Astrocyte of the cerebellum (primary cell): ENCODE results near the gene RIF1.

Experiments
- DNase-seq: peaks from one replicate; pipeline ENCODE4 v3.0.0-alpha.2; 2011; ENCODE audit warnings: low read depth
- H3K4me3 ChIP-seq: 2 replicates; pipeline ENCODE4 v1.5.1; 2011; ENCODE audit warnings: mild to moderate bottlenecking, low read depth, low read length, moderate library complexity
- CTCF ChIP-seq: IDR thresholded peaks from 2 replicates; pipeline ENCODE4 v1.5.1; 2012; ENCODE audit warnings: low read length, low read depth, moderate library complexity, mild to moderate bottlenecking; ENCODE audit errors: missing control alignments
- in situ Hi-C: cut with HindIII; loops from 2 replicates; pipeline ENCODE4 v1.10.0; 2017; ENCODE audit warnings: low sequenced_read_pairs

Gene RIF1

GRCh38 chr2:151476287-151476686 lies 66.6 kb downstream of the RIF1 start:
- in situ Hi-C loops: no loop called here
- DNase-seq: no peak
- TF ChIP-seq CTCF: no peak
- no peak overlapping the region for H3K4me3 ChIP-seq

DNA sequence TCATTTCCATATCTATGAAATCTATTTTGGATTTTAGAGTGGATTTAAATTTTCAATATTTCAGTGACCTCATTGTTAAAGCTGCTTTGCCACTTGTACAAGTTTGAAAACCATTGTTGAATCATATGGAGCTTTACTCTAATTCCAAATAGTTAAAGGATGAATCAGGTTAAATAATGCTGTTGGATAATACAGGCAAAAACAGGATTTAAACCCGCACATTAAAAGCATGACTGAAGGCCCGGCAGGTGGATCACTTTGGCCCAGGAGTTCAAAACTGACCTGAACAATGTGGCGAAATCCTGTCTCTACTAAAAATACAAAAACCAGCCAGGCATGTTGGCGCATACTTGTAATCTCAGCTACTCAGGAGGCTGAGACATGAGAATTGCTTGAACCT lies 68.3 kb downstream of the RIF1 start:
- no peak overlapping the region for H3K4me3 ChIP-seq
- DNase-seq: peak; percentile 1
- in situ Hi-C loops: no loop called here
- no peak for TF ChIP-seq CTCF

DNA sequence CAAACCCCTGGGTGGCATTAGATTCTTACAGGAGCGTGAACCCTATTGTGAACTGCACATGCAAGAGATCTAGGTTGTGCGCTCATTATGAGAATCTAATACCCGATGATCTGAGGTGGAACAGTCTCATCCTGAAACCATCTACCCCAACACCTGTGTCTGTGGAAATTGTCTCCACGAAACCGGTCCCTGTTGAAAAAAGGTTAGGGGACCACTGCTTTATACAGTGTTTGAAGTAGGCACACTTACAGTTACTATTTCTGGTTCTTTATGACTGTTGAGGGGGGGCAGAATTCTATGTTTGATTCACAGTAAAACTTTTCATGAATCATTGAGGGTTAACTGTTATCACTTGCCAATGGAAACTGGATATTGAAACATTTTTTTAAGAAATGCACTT lies 72.0 kb downstream of the RIF1 start:
- H3K4me3 ChIP-seq: no peak overlapping the region
- no peak for TF ChIP-seq CTCF
- in situ Hi-C loops: no loop called here
- DNase-seq: no peak

GRCh38 chr2:151482171-151482725 lies 72.5 kb downstream of the RIF1 start:
- in situ Hi-C loops: no loop called here
- no peak for DNase-seq
- TF ChIP-seq CTCF: no peak
- H3K4me3 ChIP-seq: no peak overlapping the region

- no peak for TF ChIP-seq CTCF
Observed at GRCh38 chr2:151483546-151483945, 73.8 kb downstream of the RIF1 start.

GRCh38 chr2:151484100-151484499 lies 74.4 kb downstream of the RIF1 start:
- DNase-seq: no peak
- H3K4me3 ChIP-seq: no peak overlapping the region
- in situ Hi-C loops: no loop called here
- TF ChIP-seq CTCF: no peak

More at GRCh38 chr2:151483546-151483945, 73.8 kb downstream of the RIF1 start:
- no peak overlapping the region for H3K4me3 ChIP-seq
- DNase-seq: no peak
- in situ Hi-C loops: no loop called here

DNA sequence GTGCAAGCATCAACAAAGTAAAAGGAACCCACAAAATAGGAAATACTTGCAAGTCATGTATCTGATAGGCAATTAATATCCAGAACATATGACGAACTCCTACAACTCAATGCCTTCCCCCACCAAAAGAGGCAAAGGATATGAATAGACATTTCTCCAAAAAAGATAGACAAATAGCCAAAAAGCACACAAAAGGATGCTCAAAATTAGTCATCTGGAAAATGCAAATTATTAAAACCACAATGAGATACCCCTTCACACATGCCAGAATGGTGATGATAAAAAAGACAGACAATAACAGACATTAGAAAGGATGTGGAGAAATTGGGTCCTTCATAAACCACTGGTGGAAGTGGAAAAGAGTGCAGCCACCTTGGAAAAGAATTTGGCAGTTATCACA lies 76.4 kb downstream of the RIF1 start:
- H3K4me3 ChIP-seq: no peak overlapping the region
- DNase-seq: no peak
- no peak for TF ChIP-seq CTCF
- in situ Hi-C loops: no loop called here
